ENCODE results near the gene METTL1. TPM values are rescaled to one million over a fixed set of nuclear protein-coding genes. Genes with fewer than 3 reads are reported as not detected.
"Not testable (repeated sequence)": the region's sequence is repeated elsewhere in the genome, so short reads cannot be mapped to it uniquely, and the experiment has no call there.

METTL1 gene
- total RNA-seq (2014; rRNA removed; shearing (Covaris generic)), result 21.0 and 37.5 TPM in 2 replicates

DNA sequence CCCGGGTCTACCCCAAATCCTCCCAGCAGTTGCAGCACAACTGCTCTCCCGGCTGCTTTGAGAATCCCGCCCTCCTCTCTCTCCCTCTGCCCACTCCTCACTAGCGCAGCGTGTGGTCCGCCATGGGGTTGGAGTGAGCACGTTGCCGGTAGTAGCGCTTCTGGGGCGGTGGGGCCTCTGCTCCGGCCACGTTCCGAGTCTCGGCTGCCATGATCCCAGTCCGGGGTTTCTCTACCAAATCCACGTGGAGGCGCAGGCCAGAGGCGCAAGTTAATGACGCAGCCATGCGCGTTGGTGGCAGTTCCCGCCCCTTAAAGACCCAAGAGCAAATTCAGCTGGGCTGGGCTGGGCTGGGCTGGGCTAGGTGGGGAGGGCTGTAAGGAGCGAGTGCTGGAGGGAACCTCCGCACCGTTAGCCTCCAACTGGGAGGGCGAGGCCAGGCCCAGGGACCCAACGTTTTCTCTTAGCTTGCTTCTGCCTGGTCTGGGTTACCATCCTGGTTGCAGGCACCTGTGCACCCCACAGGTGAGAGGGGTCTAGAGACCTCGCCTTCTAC, at the start of gene METTL1:
METTL1 (minus strand) TSS at position 233 of the 556 bp plus-strand sequence; CDS start at position 211, 22 bp downstream.
- DNase-seq (ENCODE audit: low read depth), result peak; percentile 99

DNA sequence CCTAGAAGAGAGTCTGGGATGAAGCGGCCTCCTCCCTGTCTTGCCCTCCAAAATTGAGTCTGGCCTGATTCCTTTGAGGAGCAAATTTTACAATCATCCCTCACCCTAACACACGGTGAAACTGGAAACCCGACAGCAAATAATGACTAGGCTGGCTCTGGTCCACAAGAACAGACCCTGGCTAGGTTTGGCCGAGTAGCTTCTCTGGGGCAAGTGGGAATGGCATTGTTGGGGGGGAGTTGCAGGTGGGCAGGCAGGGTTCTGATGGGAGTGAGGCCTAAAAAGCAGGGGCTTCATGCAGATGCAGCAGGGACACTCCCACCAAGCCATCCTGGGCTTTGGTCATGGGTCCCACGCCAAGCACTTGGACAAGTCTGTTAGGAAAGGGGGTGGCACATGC, 49.1 kb upstream of the METTL1 start:
- not testable (repeated sequence) for DNase-seq (ENCODE audit: low read depth)

DNA sequence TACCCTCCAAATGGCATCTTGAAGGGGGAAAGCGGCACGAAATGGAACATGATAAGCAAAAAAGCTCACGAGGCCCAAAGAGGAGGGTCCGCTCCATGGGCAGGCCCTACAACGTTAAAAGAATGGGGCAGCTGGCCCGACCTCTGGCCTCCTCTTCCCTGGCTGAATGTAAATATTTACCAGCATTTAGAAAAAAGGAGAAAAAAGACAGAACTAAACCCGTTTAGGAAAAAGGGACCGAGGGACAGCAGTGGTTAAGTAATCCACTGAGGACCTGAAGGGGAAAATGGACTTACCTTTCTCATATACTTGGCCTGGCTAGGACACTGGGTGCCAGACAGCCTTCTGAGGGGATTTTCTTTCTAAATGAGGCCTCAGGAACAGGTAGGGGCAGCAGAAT, 48.2 kb upstream of the METTL1 start:
- DNase-seq (ENCODE audit: low read depth), result not testable (repeated sequence)

DNA sequence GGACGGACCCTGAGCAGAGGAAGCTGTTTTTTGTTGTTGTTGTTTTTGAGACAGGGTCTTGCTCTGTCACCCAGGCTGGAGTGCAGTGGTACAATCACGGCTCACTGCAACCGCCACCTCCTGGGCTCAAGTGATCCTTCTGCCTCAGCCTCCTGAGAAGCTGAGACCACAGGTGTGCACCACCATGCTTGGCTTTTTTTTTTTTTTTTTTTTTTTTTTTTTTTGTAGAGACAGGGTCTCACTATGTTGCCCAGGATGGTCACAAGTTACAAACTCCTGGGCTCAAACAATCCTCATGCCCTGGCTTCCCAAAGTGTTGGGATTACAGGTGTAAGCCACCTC, 46.1 kb upstream of the METTL1 start:
- not testable (repeated sequence) for DNase-seq (ENCODE audit: low read depth)

DNA sequence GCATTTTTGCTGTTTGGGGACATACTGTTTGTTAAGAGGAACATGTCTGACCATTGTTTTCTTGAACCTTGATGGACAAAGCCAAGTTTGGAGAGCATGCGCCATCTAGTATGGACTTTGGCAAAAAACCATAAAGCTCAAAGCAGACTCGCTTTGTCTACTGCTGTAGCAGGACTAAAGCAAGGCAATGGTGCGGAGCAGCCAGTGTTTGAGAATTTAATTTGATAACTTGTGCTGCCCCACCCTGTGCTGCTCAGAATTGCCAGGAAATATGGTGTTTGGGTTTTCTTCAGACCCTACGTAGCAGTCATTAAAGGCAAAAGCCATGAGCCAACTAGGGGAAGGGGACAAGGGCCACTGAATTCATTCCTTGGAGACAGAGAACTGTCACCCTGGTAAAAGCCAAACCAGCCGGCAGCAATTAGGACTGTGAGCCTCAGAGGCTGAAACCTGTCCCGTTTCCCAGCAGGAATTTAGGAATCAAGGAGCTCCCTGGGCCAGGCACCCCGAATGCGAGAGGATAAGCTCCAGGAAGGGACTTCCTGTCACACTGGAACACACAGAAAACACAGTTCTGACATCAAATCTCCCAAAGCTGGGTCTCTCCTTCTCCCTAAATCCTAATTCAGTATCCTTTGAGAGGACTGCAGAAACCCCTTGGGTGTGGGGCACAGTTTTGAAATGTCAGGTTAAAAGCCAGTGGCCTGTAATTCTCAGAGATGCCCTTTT, 45.5 kb upstream of the METTL1 start:
- DNase-seq (ENCODE audit: low read depth), result no peak

DNA sequence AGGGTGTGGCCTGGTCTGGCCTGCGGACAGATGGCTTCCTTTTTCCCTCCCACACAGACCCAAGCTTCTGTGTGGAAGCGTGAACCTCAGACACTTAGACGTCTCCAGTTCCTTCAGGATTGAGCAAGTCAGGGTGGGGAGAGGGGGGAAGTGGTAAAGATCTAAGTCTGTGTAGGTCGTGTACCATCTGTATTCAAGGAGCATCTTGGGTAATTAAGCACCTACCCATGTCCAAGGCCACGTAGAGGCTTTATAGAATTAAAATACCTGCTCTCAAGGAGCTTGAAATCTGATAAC, 44.9 kb upstream of the METTL1 start:
- DNase-seq (ENCODE audit: low read depth), result no peak

DNA sequence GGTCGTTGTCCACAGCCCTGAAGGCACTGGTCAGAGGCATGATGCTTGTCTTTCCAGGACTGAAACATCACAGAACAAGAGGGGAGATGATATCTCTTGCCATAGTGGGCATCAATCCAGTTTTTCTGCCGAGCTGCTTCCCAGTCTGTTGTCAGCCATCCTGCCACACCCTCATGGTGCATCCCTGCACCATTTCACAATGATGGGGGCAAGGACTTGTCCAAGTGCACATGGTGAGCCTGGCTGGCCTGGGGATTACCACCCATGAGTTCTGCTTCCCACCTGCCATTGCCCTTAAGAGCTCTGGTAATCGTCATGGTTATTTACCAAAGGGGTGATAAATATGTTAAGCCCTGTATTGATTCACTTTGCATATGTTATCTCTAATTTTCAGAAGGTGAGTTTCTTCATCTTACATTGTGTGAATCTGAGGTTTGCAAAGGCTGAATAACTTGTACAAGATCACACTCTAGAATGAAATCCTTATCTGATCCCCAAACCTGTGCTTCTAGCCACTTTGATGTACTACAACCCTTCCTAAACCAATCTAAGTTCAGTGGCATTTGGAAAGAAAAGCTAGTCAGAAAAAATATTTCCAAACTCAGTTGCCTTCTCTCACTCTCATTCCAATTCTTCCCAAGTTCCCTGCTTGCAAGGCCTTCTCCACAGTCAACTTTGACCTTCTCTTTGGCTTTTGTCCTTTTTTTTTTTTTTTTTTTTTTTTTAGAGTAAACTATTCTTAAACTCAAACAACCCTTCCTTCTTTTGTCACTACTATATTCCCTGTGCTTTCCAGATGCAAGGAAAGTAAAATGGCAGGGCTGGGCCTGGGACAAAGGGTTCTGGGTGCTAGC, 44.3 kb upstream of the METTL1 start:
- no peak for DNase-seq (ENCODE audit: low read depth)

DNA sequence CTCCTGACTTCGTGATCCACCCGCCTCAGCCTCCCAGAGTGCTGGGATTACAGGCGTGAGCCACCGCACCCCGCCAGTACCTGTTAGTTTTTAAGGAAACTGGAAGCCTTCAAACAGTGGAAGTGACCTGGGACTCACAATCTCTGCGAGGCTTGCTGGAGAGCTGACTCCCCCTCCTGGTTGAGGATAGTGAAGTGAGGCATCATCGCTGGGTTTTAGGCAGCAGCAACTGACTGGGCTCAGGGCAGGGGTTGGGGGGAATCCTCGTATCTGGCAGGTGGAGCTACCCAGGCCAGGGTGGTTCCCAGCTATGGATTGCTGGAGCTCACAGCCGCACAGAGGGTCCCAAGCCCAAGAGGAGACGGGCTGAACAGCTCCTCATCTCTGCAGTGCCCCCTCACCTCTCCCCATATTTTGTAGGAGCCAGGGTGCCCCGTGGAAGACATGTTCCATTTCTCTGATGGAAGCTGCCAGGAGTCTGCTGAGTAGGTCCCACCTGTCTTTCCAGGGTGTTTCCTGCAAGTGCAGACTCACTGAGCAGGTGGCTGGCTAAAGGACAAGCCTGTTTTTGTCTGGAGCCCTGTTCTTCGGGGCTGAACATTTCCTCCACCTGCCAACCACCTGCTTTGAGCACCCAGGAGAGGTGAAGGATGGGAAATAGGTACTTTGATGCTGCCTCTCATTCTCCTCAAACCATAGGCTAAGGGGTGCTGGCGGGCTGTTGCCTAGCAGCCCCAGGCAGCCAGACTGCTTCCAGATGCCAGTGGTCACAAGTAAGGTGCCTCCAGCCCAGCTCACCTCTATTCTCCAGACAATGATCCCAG, 43.5 kb upstream of the METTL1 start:
- DNase-seq (ENCODE audit: low read depth), result no peak

DNA sequence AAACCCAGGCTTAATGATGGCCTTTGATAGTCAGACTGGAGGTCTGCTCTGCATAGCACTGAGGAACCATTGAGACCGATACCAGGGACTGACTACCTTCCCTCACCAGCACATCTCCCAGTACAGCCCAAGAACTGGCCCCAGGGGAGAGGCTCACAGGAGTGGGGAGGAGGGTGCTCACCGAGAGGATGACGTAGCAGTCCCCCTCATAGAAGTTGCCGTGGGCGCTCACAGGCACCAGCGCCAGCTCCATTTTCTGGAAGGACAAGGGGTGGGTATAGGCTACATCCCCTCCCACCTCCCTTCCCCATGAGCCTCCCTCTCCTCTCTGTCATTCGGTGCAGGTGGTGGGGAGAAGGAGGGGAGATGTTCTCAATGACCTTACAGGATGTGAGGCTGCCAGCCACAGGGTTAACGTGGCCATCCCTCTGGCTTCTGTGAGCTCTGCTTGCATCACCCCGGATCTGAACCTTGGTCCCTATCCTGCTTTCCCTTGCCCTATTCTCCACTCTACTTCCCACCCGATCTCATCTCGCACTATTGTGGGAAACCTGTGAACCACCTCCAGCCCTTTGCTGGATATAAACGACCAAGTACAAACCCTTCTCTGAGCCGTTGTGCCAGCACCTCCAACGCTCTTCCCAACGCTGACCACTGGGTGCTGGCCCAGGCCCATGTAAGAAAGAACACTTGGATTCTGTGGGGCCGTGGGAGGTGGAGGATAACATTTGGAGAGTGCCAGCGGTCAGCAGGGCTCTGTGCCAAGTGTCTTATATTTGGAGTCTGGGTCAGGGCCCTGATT, 42.3 kb upstream of the METTL1 start:
- no peak for DNase-seq (ENCODE audit: low read depth)

DNA sequence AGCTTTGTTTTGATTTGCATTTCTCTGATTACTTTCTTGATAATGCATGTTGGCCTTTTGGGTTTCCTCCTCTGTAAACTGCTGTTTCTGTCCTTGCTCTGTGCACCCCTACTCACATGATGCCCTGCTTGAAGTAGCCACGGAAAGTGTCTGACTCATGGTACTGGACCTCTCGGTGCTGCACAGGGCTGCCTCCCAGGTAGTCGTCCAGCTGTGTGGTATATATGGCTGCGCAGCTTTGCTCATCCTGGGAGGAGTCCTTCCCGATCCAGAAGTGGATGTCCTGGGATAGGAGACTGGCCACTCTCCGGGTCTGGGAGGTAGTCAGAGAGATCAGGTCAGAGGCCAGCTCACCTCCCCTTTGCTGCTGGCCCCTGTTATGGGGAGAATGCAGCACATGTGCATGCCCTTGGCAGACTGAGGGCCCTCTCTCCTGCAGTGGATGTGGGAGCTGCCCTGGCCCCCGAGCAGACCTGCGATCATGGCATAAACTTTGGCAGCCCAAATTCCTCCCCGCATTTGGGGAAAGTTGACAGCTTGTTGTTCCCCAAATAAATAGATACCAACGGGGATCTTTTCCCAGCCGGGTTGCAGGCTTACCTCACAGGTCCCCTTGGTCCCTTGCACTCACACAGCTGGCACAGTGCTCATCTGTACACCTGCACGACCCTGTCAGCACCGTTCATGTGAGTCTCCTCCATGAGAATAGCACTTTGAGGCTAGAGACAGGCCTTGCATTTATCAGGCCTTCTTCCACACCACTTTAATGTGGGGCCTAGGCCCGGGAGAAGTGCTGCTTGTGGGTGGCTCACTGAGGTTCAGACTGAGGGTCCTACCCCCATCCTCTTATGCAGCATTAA, 41.4 kb upstream of the METTL1 start:
- DNase-seq (ENCODE audit: low read depth), result peak; percentile 25

DNA sequence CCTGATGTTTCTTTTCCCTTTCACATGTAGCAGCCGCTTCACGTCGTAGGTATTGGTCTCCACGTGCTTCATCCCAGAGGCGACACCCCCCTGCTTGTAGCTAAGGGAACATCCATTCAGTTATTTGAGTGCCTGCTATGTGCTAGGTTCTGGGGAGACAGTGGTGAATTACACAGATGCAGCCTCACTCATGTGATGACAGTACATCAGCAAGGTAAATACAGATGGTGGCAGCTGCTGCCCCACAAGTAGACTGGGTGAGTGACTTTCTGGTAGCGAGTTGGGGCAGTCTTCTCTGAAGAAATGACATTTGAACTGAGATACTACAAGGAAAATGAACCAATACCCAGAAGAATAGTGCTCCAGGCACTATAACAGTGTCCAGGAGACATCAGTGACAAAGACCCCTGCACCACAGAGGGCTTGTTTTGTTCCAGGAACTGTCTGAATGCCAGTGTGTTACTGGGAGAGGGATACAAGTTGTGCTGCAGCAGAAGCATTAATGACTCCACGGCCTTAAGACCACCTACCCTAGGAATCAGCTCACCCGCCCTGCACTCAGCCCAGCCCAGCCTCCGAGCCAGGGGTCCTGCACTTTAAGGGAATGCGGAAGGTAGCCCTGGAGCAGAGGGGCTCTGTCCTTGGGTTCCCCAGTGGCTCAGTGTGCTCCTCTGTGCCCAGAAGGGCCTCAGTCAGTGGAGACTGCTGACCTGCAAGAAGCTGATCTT, 39.3 kb upstream of the METTL1 start:
- DNase-seq (ENCODE audit: low read depth), result no peak

DNA sequence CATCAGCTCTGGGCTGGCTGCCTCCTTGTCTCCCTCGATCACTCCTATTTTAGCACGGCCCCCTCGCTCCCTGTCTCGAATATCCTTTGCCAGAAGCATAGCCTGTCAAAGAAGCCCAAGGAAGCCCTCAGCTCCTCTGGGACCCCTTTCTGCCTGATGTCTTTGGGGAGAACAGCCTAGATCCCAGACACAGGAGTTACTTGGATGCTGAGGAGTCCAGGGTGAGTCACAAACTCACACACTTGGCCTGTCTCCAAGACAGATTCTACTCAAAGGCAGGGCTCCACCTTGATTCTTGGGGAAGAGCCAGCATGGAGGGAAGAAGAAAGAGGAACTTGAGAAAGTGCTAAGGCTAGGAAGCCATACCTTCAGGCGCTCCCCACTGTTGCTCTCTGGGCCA, 38.5 kb upstream of the METTL1 start:
- DNase-seq (ENCODE audit: low read depth), result peak; percentile 67

DNA sequence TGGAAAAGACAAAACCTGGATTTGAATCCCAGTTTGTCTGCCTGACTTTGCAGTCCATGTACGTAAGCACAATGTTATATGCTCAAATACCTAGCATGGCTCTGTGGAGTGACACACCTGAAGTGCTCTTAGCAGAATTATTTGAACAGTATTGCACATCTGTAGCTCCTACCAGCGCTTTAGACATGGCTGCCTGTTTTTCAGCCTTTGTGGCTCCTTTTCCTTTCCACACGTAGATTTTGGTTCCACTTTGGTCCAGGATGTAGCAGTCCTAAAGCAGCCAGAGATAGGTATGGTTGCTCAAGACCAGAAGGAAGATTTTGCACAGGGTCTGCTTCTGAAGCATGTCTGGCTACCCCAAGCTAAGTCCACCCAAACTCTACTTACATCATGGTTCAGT, 37.5 kb upstream of the METTL1 start:
- DNase-seq (ENCODE audit: low read depth), result no peak

DNA sequence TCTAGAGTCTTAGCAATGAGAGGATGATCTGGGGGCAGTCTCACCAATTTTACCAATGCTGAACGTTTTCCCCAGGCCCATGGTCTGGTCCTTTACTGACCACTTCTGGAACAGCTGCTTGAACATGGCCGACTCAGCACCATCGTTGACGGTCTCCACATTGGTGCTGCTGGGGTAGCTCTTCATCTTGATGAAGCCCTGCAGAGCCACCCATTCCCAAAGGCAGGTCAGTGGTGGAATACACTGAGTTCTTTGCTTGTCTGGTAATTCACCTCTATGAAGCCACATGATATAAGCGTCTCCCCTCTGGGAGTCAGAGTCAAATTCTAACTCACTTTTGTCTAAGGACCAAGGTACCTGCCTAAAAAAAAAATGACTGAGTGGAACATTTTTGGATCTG, 36.4 kb upstream of the METTL1 start:
- no peak for DNase-seq (ENCODE audit: low read depth)

DNA sequence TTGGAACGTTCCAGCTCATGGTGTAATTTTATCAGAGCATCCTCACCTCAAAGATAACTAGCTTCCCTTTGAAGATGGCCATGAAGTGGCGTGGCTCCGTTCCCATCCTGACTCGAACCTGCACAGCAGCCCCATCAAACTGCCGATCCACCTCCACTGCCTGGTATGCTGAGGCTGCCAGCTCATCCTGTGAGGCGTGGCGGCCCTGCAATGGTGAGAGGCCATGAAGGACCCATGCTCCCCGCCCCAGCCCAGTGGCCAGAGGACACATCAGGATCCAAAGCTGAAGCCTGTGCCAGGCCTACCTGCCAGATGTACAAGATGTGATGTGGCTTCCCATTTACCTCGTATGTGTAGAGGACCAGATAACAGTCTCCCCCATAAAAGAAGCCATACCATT, 35.4 kb upstream of the METTL1 start:
- DNase-seq (ENCODE audit: low read depth), result no peak

DNA sequence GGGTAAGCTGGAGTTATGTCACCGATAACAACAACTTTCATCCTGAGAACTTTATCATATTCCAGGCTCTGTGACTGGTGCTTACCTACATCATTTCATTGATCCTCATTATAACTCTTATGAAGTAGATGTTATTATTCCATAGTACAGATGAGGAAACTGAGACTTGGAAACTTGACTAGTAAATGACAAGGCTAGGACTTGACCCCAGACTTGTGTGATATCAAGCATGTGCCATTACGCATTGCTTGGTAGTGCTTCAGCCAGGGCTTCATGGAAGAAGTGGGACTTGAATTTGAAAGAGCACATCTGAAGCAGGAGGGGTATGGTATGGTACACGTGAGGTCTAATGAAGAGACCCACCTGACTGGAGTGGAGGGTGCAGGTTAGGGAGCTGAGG, 34.8 kb upstream of the METTL1 start:
- DNase-seq (ENCODE audit: low read depth), result no peak

DNA sequence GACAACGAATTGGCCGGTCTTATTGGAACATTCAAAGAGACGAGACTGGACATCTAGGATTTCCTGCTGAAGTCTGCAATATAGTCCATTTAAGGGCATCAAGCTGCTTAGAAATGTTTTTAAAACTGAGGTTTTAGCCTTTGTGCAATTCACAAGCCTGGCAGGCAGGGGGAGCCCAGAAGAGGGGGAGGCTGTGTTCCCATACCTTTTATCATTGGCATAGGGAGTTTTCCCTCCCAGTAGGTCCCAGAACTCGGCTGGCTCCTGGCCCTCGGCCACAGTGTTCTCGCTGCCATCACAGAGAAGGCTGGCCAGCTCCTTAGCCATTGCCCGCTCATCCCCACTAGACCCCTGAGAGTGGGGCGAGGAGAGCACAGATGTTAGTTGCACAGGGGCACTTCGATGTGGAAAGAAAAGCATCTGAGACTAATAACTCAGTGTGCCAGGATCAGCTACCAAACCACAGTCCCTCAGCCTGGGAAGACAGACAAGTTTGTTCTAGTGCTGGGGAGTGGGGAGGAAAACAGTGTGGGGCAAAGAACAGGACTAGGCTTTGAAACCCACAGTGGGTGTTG, 31.5 kb upstream of the METTL1 start:
- DNase-seq (ENCODE audit: low read depth), result peak; percentile 42

DNA sequence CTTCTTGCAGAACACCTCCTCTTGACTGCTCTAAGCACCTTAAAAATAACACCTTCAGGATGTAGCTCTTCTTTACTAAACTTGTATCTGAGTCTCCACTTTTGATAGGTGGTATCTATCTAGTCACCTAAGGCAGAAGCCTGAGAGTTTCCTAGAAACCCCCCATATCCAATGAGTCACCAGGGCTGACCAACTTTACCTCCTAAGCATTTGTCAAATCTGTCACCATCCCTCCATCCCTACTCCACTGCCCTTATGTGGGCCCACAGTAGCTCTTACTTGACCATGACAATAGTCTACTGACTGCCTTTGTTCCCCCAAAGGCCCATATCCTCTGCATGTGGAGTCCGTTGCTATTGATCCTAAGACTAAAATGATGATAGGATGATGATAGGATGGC, 30.7 kb upstream of the METTL1 start:
- no peak for DNase-seq (ENCODE audit: low read depth)

DNA sequence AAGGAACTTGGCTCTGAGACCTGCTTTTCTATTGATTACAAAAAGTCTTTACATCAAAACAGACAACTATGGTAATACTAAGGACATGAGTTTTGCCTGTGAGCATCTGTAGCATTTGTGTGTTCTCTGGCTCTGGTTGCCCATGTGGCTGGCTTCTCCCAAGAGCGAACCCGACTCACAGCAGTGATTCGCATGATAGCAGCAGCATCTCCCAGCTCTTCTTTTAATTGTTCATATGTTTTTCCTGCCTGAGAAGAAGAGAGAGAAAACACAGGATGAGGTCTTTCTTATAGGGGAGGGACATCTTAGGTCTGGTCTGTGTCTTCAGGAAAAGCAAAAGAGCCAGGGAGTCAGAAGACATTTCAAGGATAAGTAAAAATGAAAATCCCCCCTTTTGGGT, 29.1 kb upstream of the METTL1 start:
- no peak for DNase-seq (ENCODE audit: low read depth)

Data from Daoy (cell line).